RWPE2 (cell line): ENCODE results near the gene GALNT17.
"Not testable (repeated sequence)": the region's sequence is repeated elsewhere in the genome, so short reads cannot be mapped to it uniquely, and the experiment has no call there.

ENCODE experiments used
- ATAC-seq: fragments of 200-7000 bp; cut with Tn5 transposase; 3 replicates; pipeline ENCODE4 v1.9.1; 2021; ENCODE audit warnings: low read depth
- DNase-seq: peaks from one replicate; pipeline ENCODE4 v3.0.0-alpha.2; 2020; ENCODE audit warnings: low spot score
- H3K27ac ChIP-seq: fragments of 450-650 bp; 2 replicates; pipeline ENCODE4 v1.5.1; 2017; ENCODE audit warnings: mild to moderate bottlenecking; ENCODE audit not compliant: poor library complexity, severe bottlenecking
- H3K27me3 ChIP-seq: fragments of 250-450 bp; sonication (Bioruptor Pico); 2 replicates; pipeline ENCODE4 v1.5.1; 2021; ENCODE audit warnings: mild to moderate bottlenecking, moderate library complexity; ENCODE audit not compliant: insufficient read depth, poor library complexity, severe bottlenecking
- H3K36me3 ChIP-seq: fragments of 250-450 bp; sonication (Bioruptor Pico); 2 replicates; pipeline ENCODE4 v1.5.1; 2020; ENCODE audit warnings: low read depth, mild to moderate bottlenecking, moderate library complexity
- H3K4me1 ChIP-seq: fragments of 250-450 bp; sonication (Bioruptor Pico); 2 replicates; pipeline ENCODE4 v1.5.1; 2021; ENCODE audit warnings: mild to moderate bottlenecking, moderate library complexity; ENCODE audit not compliant: insufficient read depth, poor library complexity, severe bottlenecking
- H3K4me3 ChIP-seq: fragments of 250-450 bp; sonication (Bioruptor Pico); 2 replicates; pipeline ENCODE4 v1.5.1; 2021; ENCODE audit warnings: mild to moderate bottlenecking, moderate library complexity; ENCODE audit not compliant: severe bottlenecking
- H3K9me3 ChIP-seq: fragments of 250-450 bp; sonication (Bioruptor Pico); 2 replicates; pipeline ENCODE4 v1.5.1; 2021; ENCODE audit warnings: mild to moderate bottlenecking, moderate library complexity; ENCODE audit not compliant: severe bottlenecking
- CTCF ChIP-seq: fragments of 450-650 bp; IDR thresholded peaks from one replicate; pipeline ENCODE4 v1.5.1; 2017; ENCODE audit warnings: mild to moderate bottlenecking, moderate library complexity; ENCODE audit not compliant: poor library complexity, severe bottlenecking

GALNT17 gene

GRCh38 chr7:71210220-71210619 is 78.3 kb downstream of the GALNT17 start:
- H3K9me3 ChIP-seq: peaks cover 2% of the 10 kb centered on the region
- TF ChIP-seq CTCF: no peak
- no peak overlapping the region for H3K27ac ChIP-seq
- no peaks in the 10 kb centered on the region for H3K4me1 ChIP-seq
- no peaks in the 10 kb centered on the region for H3K36me3 ChIP-seq
- ATAC-seq (no peak), DNase-seq (no peak)
- no peaks in the 10 kb centered on the region for H3K27me3 ChIP-seq
- no peak overlapping the region for H3K4me3 ChIP-seq

DNA sequence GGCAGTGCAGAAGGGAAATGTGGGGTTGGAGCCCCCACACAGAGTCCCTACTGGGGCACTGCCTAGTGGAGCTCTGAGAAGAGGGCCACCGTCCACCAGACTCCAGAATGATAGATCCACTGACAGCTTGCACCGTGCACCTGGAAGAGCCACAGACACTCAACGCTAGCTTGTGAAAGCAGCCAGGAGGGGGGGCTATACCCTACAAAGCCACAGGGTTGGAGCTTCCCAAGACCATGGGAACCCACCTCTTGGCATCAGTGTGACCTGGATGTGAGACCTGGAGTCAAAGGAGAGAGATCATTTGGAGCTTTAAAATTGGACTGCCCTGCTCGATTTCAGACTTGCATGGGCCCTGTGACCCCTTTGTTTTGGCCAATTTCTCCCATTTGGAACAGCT is 80.5 kb downstream of the GALNT17 start:
- H3K27ac ChIP-seq, DNase-seq, H3K9me3 ChIP-seq, H3K4me3 ChIP-seq, ATAC-seq, H3K36me3 ChIP-seq, H3K4me1 ChIP-seq, H3K27me3 ChIP-seq: not testable (repeated sequence)

DNA sequence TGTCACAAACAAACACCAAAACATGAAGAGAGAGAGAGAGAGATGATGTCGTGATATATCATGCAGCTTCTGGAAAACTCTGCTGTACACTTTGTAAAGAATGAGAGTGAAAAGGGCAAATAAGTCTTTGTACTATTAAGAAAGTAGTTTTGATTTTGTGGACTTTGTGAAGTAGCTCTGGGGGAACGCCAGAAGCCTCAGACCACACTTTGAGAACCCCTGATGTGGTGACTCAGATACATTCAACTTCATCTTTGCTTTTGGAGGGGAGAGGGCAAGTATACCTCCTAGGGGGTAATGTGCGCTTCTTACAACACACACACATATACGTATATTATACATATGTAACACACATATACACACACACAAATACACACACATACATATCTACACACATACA is 84.3 kb downstream of the GALNT17 start:
- Histone ChIP-seq H3K27me3 (no peaks in the 10 kb centered on the region), H3K9me3 (peaks cover 2% of the 10 kb centered on the region), H3K27ac (no peak overlapping the region), H3K36me3 (no peaks in the 10 kb centered on the region), H3K4me3 (no peak overlapping the region), H3K4me1 (no peaks in the 10 kb centered on the region)
- no peak for DNase-seq
- no peak for ATAC-seq
- no peak for TF ChIP-seq CTCF

GRCh38 chr7:71220210-71220695 is 88.3 kb downstream of the GALNT17 start:
- DNase-seq (no peak), ATAC-seq (no peak)
- Histone ChIP-seq H3K4me1 (no peaks in the 10 kb centered on the region), H3K36me3 (no peaks in the 10 kb centered on the region), H3K27ac (no peak overlapping the region), H3K27me3 (no peaks in the 10 kb centered on the region), H3K9me3 (no peaks in the 10 kb centered on the region), H3K4me3 (no peak overlapping the region)
- no peak for TF ChIP-seq CTCF

- no peaks in the 10 kb centered on the region for H3K4me1 ChIP-seq
- no peak overlapping the region for H3K4me3 ChIP-seq
- no peaks in the 10 kb centered on the region for H3K36me3 ChIP-seq
- no peak for TF ChIP-seq CTCF
- H3K27ac ChIP-seq: no peak overlapping the region
- H3K27me3 ChIP-seq: no peaks in the 10 kb centered on the region
- ATAC-seq (no peak), DNase-seq (no peak)
- no peaks in the 10 kb centered on the region for H3K9me3 ChIP-seq
Measured at GRCh38 chr7:71221049-71221448, 89.1 kb downstream of the GALNT17 start.
